ENCODE results near the gene SESTD1.

- no peak for TF ChIP-seq REST (IDR thresholded peaks at IDR 0.05; ENCODE audit: borderline replicate concordance)
- TF ChIP-seq CTCF (IDR thresholded peaks at IDR 0.05; ENCODE audit: poor library complexity, severe bottlenecking), result no peak
- TF ChIP-seq POLR2AphosphoS5 (IDR thresholded peaks at IDR 0.05), result no peak
- no peak for TF ChIP-seq TAF1 (IDR thresholded peaks at IDR 0.05; ENCODE audit: low read depth)
Observed at GRCh38 chr2:179239838-179240237, 24.8 kb downstream of the SESTD1 start.

All from neural cell (in vitro differentiated cells).